ENCODE results near the gene MYO15A.
A peak's percentile ranks its signal among the peaks of the same experiment; 100 is the strongest.

Gene MYO15A

GRCh38 chr17:18102640-18103039 lies 5.9 kb upstream of the MYO15A start:
- DNase-seq = no peak

GRCh38 chr17:18105027-18105426 lies 3.5 kb upstream of the MYO15A start:
- DNase-seq = no peak

- DNase-seq = no peak
These were observed 3.0 kb upstream of the MYO15A start for GRCh38 chr17:18105595-18105994.

- no peak for DNase-seq
These were observed 2.3 kb upstream of the MYO15A start for GRCh38 chr17:18106211-18106610.

- DNase-seq = no peak
These were observed 1.3 kb upstream of the MYO15A start for GRCh38 chr17:18107061-18107790.

- no peak for DNase-seq
These were observed 585 bp upstream of the MYO15A start for GRCh38 chr17:18107971-18108370.

GRCh38 chr17:18109935-18110485 lies 1.5 kb downstream of the MYO15A start:
- DNase-seq = no peak

- DNase-seq = no peak
These were observed 2.1 kb downstream of the MYO15A start for GRCh38 chr17:18110636-18111145.

- no peak for DNase-seq
These were observed 2.9 kb downstream of the MYO15A start for GRCh38 chr17:18111330-18111971.

GRCh38 chr17:18115517-18115916 lies 7.0 kb downstream of the MYO15A start:
- DNase-seq = no peak

GRCh38 chr17:18116078-18116477 lies 7.5 kb downstream of the MYO15A start:
- no peak for DNase-seq

GRCh38 chr17:18117533-18117932 lies 9.0 kb downstream of the MYO15A start:
- DNase-seq = no peak

GRCh38 chr17:18117982-18118975 lies 9.7 kb downstream of the MYO15A start:
- DNase-seq = no peak

- DNase-seq = no peak
These were observed 10.7 kb downstream of the MYO15A start for GRCh38 chr17:18119166-18119745.

- no peak for DNase-seq
These were observed 11.4 kb downstream of the MYO15A start for GRCh38 chr17:18119938-18120337.

GRCh38 chr17:18120461-18121017 lies 12.0 kb downstream of the MYO15A start:
- DNase-seq = no peak

- no peak for DNase-seq
These were observed 12.8 kb downstream of the MYO15A start for GRCh38 chr17:18121144-18121910.

- no peak for DNase-seq
These were observed 14.6 kb downstream of the MYO15A start for GRCh38 chr17:18122990-18123753.

- no peak for DNase-seq
These were observed 16.0 kb downstream of the MYO15A start for GRCh38 chr17:18124345-18125126.

- peak; percentile 5 for DNase-seq
These were observed 20.5 kb downstream of the MYO15A start for GRCh38 chr17:18129041-18129502.

All from suppressor macrophage treated with lipopolysaccharide for 4 hours (primary cell).